Lower leg skin (tissue), 3 donors: Measurements from ENCODE around the gene AGPAT4.

ENCODE experiments used
- POLR2A ChIP-seq, 2 donors: fragments of 450-650 bp; IDR thresholded peaks; one replicate each; pipeline ENCODE4 v1.6.1; 2016 to 2017; ENCODE audit warnings: antibody characterized with exemption in 2 of 2, mild to moderate bottlenecking in 1 of 2, moderate library complexity in 1 of 2
- TF ChIP-seq, protein P1 (sequence below), 3 donors: fragments of 450-650 bp; IDR thresholded peaks; one replicate each; pipeline ENCODE4 v1.5.1; 2016; ENCODE audit warnings: antibody characterized with exemption in 3 of 3, mild to moderate bottlenecking in 3 of 3, moderate library complexity in 2 of 3

DNA sequence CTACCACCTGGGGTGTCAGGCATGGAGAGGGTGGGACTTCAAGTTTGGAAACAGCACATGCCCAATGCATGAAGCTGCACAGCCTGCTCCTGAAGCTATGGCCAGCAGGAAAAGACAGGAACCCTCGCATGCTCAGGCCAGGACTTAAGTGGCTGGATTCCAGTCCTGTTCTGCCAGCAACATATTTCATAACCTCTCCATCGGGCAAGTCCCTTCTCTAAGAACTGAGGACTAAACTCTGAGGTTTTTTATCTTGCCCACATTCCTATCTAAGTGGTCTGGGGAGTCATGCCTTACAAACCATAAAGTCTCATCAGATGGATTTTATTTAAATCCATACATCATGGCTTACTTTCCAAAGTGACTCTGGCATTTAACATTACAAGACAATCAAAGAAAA is 27.5 kb upstream of the AGPAT4 start:
- TF ChIP-seq, protein P1, sequence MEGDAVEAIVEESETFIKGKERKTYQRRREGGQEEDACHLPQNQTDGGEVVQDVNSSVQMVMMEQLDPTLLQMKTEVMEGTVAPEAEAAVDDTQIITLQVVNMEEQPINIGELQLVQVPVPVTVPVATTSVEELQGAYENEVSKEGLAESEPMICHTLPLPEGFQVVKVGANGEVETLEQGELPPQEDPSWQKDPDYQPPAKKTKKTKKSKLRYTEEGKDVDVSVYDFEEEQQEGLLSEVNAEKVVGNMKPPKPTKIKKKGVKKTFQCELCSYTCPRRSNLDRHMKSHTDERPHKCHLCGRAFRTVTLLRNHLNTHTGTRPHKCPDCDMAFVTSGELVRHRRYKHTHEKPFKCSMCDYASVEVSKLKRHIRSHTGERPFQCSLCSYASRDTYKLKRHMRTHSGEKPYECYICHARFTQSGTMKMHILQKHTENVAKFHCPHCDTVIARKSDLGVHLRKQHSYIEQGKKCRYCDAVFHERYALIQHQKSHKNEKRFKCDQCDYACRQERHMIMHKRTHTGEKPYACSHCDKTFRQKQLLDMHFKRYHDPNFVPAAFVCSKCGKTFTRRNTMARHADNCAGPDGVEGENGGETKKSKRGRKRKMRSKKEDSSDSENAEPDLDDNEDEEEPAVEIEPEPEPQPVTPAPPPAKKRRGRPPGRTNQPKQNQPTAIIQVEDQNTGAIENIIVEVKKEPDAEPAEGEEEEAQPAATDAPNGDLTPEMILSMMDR (IDR thresholded peaks at IDR 0.05), result no peak
- TF ChIP-seq POLR2A (IDR thresholded peaks at IDR 0.05), result no peak
